MCF 10A (cell line): Measurements from ENCODE around the gene PARP6. TPM values are rescaled to one million over a fixed set of nuclear protein-coding genes. Genes with fewer than 3 reads are reported as not detected.

Experiments used
- BruUV-seq: library from RNA; stranded (reverse); fragments of 400-500 nt; replicated peaks from 2 replicates; lab custom pipeline; 2021; lab: Mats Ljungman, UMichigan
- CTCF ChIA-PET: fragments of 300-600 bp; sonication (Branson Sonifier 250); formaldehyde crosslinking; extraction: SDS; loops from one replicate; lab custom pipeline; 2021; ENCODE audit warnings: antibody characterized with exemption, inconsistent platforms; lab: Yijun Ruan, JAX
- POLR2A ChIA-PET: fragments of 300-600, 350-650 bp; sonication (Branson Sonifier 250); formaldehyde crosslinking; extraction: SDS; loops from one replicate; lab custom pipeline; 2020; ENCODE audit warnings: antibody characterized with exemption, inconsistent platforms; lab: Yijun Ruan, JAX
- DNase-seq: peaks from one replicate; pipeline ENCODE4 v3.0.0-alpha.2; 2018; ENCODE audit not compliant: unreplicated experiment
- H3K27ac Mint-ChIP-seq: one replicate; pipeline ENCODE4 v1.8.0; 2022; ENCODE audit warnings: mild to moderate bottlenecking, low read depth, mixed read lengths; ENCODE audit not compliant: unreplicated experiment
- H3K27me3 Mint-ChIP-seq: one replicate; pipeline ENCODE4 v1.8.0; 2022; ENCODE audit warnings: mixed read lengths; ENCODE audit not compliant: insufficient read depth, unreplicated experiment
- H3K36me3 Mint-ChIP-seq: one replicate; pipeline ENCODE4 v1.8.0; 2022; ENCODE audit warnings: mild to moderate bottlenecking, moderate library complexity, mixed read lengths; ENCODE audit not compliant: insufficient read depth, unreplicated experiment
- H3K4me1 Mint-ChIP-seq: one replicate; pipeline ENCODE4 v1.8.0; 2022; ENCODE audit warnings: mixed read lengths; ENCODE audit not compliant: insufficient read depth, unreplicated experiment
- H3K4me3 Mint-ChIP-seq: one replicate; pipeline ENCODE4 v1.8.0; 2022; ENCODE audit warnings: mild to moderate bottlenecking, moderate library complexity, mixed read lengths; ENCODE audit not compliant: unreplicated experiment
- H3K9me3 Mint-ChIP-seq: one replicate; pipeline ENCODE4 v1.8.0; 2022; ENCODE audit warnings: mixed read lengths; ENCODE audit not compliant: unreplicated experiment
- CTCF ChIP-seq: fragments of 200-600 bp; IDR thresholded peaks from one replicate; pipeline ENCODE4 v1.8.0; 2022; ENCODE audit warnings: antibody characterized with exemption, mild to moderate bottlenecking; ENCODE audit not compliant: unreplicated experiment
- intact Hi-C: fragments of 100-400 bp; cut with micrococcal nuclease; formaldehyde crosslinking; loops from 2 replicates; pipeline ENCODE4 v1.14.1; 2022
- total RNA-seq: library from RNA; stranded (reverse); gene quantifications from 2 replicates; pipeline ENCODE4 v1.2.3, GENCODE V29; 2022

The PARP6 gene
- total RNA-seq, 1 experiment from 2014 or later = 117 TPM

DNA sequence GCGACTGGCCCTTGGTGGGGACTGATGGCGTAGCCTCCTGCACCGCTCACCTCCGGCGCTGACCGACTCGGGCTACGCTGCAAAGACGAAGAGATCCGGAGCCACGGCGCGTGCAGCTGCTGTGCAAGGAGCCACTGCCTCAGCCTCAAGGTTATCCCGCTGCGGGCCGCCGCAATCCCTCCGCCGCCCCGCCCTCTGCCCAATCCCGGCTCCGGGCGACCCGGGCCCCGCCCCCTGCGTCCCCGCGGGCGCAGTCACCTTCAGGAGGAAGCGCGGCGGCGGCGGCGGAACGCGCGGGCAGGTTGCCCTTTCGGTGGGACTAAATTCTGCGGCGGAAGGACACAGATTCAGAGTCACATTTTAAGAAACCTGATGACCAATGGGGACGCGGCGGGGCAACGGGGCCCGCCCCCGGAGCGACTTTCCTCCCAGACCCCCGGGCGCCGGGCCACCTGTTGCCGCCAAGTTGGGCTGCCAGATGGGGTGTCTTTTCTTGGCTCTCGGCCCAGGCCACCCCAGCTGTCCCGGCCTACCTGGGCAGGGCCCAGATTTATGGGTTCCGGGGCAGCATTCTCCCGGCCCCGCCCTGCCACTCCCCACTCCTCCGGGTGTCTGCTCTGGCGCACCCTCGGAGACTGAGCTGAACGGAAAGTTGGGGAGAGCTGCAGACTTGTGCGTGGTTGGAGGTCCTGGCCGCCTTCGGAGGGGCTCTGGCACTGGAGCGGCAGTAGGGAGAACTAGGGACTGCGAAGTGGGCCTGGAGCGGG lies 41.1 kb downstream of the PARP6 start, which contains the start of gene PKM:
Gene PKM (minus strand): TSS at position 125 of the 767 bp plus-strand sequence. CDS start 12,093 bp downstream, outside the sequence.
- no peaks in the 10 kb centered on the region for H3K9me3 Mint-ChIP-seq
- peaks cover 24% of the 10 kb centered on the region for H3K4me1 Mint-ChIP-seq
- intact Hi-C loops = no loop called here
- no TSS peak for BruUV-seq
- no peak for TF ChIP-seq CTCF
- H3K4me3 Mint-ChIP-seq = peak within 1 kb of the TSS; percentile 89
- CTCF ChIA-PET = interaction anchor here (0.8 to 1.2 kb wide), 4 partner anchors 9 to 42 kb away, joined by 3 to 7 read pairs (median 4); no protein-coding TSS in a partner anchor
- H3K27me3 Mint-ChIP-seq = no peaks in the 10 kb centered on the region
- peaks cover 19% of the 10 kb centered on the region for H3K36me3 Mint-ChIP-seq
- POLR2A ChIA-PET = interaction anchor here (0.6 to 7.8 kb wide), 34 partner anchors 7 to 461 kb away, joined by 3 to 424 read pairs (median 6); partner anchors contain the start of genes ARIH1, BBS4, GRAMD2A and HEXA
- peak within 1 kb of the TSS; percentile 81 for H3K27ac Mint-ChIP-seq
- DNase-seq = peak; percentile 98

DNA sequence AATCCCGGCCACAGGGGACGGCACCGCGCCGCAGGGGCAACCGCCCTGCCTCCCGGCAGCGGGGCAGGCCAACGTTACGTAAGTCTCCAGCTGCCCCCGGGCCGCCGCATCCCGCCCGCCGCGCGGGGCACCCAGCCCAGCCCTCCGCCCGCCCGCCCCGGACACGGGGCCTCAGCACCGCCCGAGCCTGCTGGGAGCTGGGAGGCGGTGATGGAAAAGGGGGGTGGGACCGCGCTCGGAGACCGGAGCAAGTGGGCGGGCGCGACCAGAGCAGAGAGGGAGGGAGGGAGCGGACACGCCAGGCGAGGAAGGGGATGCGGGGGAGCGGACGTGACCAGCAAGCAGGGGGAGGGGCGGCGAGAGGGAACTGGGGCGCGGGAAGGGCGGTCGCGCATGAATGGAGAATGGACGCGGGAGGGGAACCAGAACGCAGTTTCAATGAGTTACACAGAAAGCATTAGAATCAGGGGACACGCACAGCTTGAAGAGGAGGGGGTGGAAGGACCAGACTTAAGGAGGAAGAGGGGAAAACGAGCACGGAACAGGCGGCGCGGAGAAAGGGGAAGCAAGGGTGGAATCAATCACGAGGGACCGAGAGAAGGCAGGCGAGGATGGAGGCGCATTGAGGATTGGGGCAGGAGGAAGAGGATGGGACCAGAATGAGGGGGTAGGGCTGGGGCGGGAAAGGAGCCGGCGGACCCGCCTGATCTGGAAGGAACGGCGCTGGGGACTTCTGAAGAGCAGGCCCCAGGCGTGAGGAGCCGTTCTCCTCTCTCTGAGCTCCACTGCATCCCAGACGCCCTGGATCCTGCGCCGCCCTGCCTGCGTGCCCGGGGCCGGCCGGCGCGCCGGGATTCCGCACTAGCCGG lies 41.9 kb downstream of the PARP6 start:
- peak; percentile 89 for DNase-seq
- TF ChIP-seq CTCF = no peak
- POLR2A ChIA-PET = interaction anchor here (0.6 to 7.8 kb wide), 25 partner anchors 8 to 995 kb away, joined by 3 to 424 read pairs (median 8); partner anchors contain the start of genes ARIH1, GRAMD2A, HEXA and MYO9A
- H3K4me1 Mint-ChIP-seq = peaks cover 29% of the 10 kb centered on the region
- intact Hi-C loops = loop anchor here (1.0 kb wide), 2 partner anchors 27 to 42 kb away; partner anchors contain the start of gene PARP6
- peak overlapping the region; percentile 89 for H3K4me3 Mint-ChIP-seq
- peak overlapping the region; percentile 81 for H3K27ac Mint-ChIP-seq
- H3K36me3 Mint-ChIP-seq = peaks cover 27% of the 10 kb centered on the region
- H3K9me3 Mint-ChIP-seq = no peaks in the 10 kb centered on the region
- no peaks in the 10 kb centered on the region for H3K27me3 Mint-ChIP-seq
- CTCF ChIA-PET = interaction anchor here (0.7 to 1.3 kb wide), 4 partner anchors 9 to 31 kb away, joined by 3 to 5 read pairs (median 4); no protein-coding TSS in a partner anchor
- no TSS peak for BruUV-seq

- Mint-ChIP-seq H3K27me3 (no peaks in the 10 kb centered on the region), H3K4me3 (peak overlapping the region; percentile 89), H3K9me3 (no peaks in the 10 kb centered on the region), H3K4me1 (peaks cover 32% of the 10 kb centered on the region), H3K36me3 (peaks cover 33% of the 10 kb centered on the region), H3K27ac (peak overlapping the region; percentile 81)
- ChIA-PET POLR2A (interaction anchor here (0.6 to 7.8 kb wide), 20 partner anchors 8 to 995 kb away, joined by 3 to 424 read pairs (median 12); partner anchors contain the start of genes ARIH1, GRAMD2A and HEXA), CTCF (interaction anchor here (0.7 to 1.3 kb wide), 4 partner anchors 10 to 30 kb away, joined by 3 to 5 read pairs (median 4); no protein-coding TSS in a partner anchor)
- no TSS peak for BruUV-seq
- no peak for DNase-seq
- no peak for TF ChIP-seq CTCF
- intact Hi-C loops = loop anchor here (1.0 kb wide), 2 partner anchors 27 to 42 kb away; partner anchors contain the start of gene PARP6
These were observed 42.5 kb downstream of the PARP6 start for GRCh38 chr15:72229947-72230196.
